HG02870 (cell line): ENCODE data around the gene KLHL21.
"Not testable (repeated sequence)": the region's sequence is repeated elsewhere in the genome, so short reads cannot be mapped to it uniquely, and the experiment has no call there.

Experiments used
- ATAC-seq: cut with Tn5 transposase; IDR thresholded peaks from one replicate; pipeline ENCODE4 v1.9.1; 2021; ENCODE audit warnings: mild to moderate bottlenecking, moderate library complexity; ENCODE audit not compliant: unreplicated experiment

KLHL21 gene

DNA sequence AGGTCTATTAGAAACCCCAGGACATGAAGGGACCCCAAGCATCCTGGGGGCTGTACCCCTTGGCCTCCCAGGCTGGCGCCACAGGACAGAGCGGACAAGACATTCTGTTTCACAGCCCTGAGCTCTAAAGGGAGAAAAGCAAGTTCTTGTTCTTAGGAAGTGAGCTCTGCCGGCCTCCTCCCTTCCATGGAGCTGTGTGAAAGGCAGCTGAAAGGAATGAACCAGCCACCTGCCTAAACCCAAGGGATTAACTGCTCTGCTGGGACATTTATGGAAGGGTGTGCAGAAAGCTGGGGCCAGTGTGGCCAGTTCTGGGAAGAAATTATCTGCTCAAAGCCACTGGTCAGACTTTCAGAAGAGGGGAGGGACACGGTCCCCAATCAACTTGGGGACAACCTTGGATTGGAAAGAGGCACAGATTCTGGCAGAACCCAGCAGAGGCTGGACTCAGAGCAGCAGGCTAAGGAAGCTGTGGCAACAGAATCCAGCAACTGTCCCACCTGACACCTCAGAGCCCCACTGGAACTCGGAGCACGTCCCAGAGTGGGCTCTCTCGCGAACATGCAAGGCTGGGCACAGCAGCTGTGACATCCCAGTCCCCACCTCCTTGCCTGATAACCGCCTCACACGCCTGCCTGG, 2.1 kb downstream of the KLHL21 start:
- ATAC-seq = no peak

- ATAC-seq = not testable (repeated sequence)
These were observed 2.7 kb downstream of the KLHL21 start for GRCh38 chr1:6599991-6600390.

- ATAC-seq = no peak
These were observed 3.3 kb downstream of the KLHL21 start for GRCh38 chr1:6599141-6599975.

DNA sequence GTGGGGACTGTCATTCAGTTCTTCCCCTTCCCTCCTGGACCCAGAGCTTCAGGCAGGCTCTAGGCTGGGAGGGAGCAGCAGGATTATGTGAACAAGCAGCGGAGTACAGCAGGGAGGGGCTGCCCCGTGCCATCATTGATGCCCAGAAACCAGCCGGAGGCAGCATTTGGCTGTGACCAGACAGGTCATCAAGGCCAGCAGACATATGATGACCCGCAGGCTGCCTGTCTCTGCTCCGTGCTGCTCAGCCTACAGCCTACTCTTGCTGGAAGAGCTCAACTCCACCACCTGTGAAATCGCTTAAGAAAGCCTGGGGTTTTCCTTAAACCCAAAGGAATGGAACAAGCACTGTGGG, 4.9 kb downstream of the KLHL21 start:
- ATAC-seq = no peak

- ATAC-seq = no peak
These were observed 5.5 kb downstream of the KLHL21 start for GRCh38 chr1:6596886-6597776.

DNA sequence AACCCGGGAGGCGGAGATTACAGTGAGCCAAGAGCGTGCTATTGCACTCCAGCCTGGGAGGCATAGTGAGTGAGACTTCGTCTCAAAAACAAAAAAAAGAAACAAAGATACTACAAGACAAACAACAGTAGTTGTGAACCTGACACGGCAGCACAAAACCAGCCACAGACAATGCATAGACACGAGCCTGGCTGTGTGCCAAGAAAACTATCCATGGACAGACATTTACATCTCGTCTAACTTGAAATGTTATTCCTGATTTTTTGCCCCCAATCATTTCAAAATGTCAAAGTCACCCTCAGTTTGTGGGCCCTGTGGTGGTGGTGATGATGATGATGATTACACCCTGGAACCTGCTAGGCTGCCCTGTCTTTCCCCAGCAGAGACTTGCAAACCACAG, 6.3 kb downstream of the KLHL21 start:
- no peak for ATAC-seq

- ATAC-seq = no peak
These were observed 7.5 kb downstream of the KLHL21 start for GRCh38 chr1:6594977-6595740.

DNA sequence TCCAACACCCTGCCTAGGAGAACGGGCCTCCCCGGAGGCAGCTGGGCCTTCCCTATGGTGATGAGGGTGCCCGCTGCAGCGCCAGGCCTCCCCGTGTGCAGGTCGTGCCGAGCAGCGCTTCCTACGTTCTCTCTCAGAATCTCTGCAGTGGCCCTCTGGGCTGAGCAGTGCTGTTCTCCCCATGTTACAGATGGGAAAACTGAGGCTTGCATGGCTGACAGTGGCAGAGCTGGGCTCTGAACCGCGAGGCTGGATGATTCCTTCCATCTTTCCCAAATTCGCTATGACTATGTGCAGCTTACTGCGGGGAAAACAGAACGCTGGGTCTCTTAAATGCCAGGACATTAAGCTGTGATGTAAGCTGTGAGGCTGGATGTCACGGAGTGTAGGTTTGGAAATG, 8.9 kb downstream of the KLHL21 start:
- ATAC-seq = no peak

DNA sequence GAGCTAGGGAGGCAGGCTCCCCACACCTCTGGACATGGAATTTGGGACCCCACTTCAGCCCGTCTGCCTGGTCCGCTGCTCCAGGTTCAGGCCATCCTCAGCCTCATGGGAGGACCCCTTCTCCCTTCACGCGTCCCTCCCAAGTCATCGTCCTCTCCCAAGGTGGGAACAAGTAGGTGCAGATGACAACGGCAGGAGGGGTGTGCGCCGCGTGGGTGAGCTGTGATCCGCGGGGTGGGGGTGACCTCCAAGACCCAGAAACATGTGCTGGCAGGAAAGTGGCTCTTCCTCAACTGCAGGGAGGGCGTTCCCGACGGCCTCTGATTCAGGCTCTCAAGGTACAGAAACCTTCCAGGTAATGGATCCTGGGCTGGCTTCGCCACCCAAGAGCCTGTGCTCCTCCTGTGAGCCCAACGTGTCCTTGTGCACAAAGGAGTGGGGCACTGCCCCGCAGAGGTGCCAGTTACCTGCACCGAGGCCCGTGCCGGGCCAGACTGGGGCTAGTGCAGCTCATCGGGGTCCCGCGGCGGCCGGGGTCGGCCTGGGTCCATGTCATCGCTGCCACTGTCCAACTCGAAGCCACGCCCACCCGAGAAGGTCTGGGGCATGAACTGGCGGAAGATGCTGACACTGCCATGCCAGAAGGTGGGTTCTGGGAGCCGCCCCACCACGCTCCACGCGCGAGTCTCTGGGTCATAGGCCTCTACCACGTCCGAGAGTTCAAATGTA, 9.6 kb downstream of the KLHL21 start:
- ATAC-seq = no peak

GRCh38 chr1:6592441-6592840, 10.2 kb downstream of the KLHL21 start:
- ATAC-seq = no peak

GRCh38 chr1:6591644-6592043, 11.0 kb downstream of the KLHL21 start:
- no peak for ATAC-seq

DNA sequence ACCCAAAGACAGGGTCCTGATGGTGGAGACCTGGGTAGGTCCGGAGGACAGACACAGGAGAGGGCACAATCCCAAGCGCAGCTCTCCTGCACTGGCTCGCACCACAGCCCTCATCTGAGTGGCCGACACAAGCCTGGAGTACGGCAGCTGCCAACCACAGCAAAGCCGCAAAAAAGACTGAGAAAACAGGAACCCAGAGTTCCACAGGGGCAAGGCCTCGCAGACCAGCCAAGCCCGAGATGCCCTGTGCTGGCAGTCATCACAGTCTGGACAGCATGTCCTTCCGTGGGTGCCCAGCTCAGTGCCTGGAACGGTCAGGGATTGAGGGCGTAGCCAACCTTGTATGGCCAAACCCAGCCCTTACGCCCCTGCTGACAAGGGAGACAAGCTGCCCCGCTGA, 11.4 kb downstream of the KLHL21 start:
- no peak for ATAC-seq

- no peak for ATAC-seq
These were observed 12.6 kb downstream of the KLHL21 start for GRCh38 chr1:6590046-6590445.

GRCh38 chr1:6588893-6589520, 13.7 kb downstream of the KLHL21 start:
- ATAC-seq = no peak

- ATAC-seq = no peak
These were observed 14.4 kb downstream of the KLHL21 start for GRCh38 chr1:6588128-6588892.

DNA sequence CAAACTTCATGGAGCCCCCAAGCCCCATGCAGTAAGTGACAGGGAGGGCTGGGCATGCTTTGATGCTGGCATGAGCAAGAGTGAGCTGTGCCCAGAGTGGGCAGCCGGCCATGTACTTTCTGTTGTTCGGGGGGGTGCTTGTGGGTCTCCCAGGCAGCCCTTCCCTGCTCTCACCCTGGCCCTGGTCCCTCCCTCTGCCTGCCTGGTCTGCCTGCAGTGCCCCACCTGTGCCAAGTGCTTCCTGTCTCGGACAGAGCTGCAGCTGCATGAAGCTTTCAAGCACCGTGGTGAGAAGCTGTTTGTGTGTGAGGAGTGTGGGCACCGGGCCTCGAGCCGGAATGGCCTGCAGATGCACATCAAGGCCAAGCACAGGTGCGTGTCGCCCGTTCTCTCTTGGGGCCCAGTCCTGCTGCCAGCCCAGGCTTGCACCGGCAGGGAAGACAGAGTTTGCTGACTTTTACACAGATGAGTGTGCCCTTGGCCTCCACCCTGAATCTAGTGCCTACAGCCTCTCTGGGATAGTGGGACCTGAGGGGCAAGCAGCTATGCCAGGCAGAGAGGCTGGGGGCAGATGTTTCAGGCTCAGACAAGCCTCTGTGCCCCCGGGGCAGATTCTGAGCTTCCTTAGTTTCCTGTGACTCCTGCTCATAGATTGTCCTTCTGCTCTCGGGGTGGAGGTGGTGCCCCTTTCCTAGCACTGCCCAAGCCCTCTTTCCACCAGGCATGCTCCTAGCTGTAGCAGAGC, 15.2 kb downstream of the KLHL21 start:
- no peak for ATAC-seq

- no peak for ATAC-seq
These were observed 16.3 kb downstream of the KLHL21 start for GRCh38 chr1:6586404-6586816.

GRCh38 chr1:6585841-6586240, 16.8 kb downstream of the KLHL21 start:
- ATAC-seq = no peak
